GM21528 (cell line): ENCODE measurements around the gene PLD6.

Experiments
- ATAC-seq: cut with Tn5 transposase; IDR thresholded peaks from one replicate; pipeline ENCODE4 v1.9.1; 2021; ENCODE audit warnings: mild to moderate bottlenecking, moderate library complexity; ENCODE audit not compliant: unreplicated experiment, low FRiP score

Gene PLD6

GRCh38 chr17:17227608-17228520 lies 21.7 kb upstream of the PLD6 start:
- ATAC-seq, result no peak

- ATAC-seq, result no peak
These were observed 20.5 kb upstream of the PLD6 start for GRCh38 chr17:17226451-17227265.

- ATAC-seq, result no peak
These were observed 19.8 kb upstream of the PLD6 start for GRCh38 chr17:17225901-17226300.

GRCh38 chr17:17224137-17224536 lies 18.0 kb upstream of the PLD6 start:
- ATAC-seq, result no peak

- no peak for ATAC-seq
These were observed 17.6 kb upstream of the PLD6 start for GRCh38 chr17:17223736-17224135.

- ATAC-seq, result no peak
These were observed 15.2 kb upstream of the PLD6 start for GRCh38 chr17:17221329-17221728.

GRCh38 chr17:17220529-17220928 lies 14.4 kb upstream of the PLD6 start:
- no peak for ATAC-seq

GRCh38 chr17:17217995-17218394 lies 11.9 kb upstream of the PLD6 start:
- ATAC-seq, result no peak

- ATAC-seq, result no peak
These were observed 10.6 kb upstream of the PLD6 start for GRCh38 chr17:17216776-17217175.

GRCh38 chr17:17216236-17216635 lies 10.1 kb upstream of the PLD6 start:
- no peak for ATAC-seq

- no peak for ATAC-seq
These were observed 9.4 kb upstream of the PLD6 start for GRCh38 chr17:17215575-17215974.

GRCh38 chr17:17214646-17215436 lies 8.7 kb upstream of the PLD6 start:
- no peak for ATAC-seq

- no peak for ATAC-seq
These were observed 7.6 kb upstream of the PLD6 start for GRCh38 chr17:17213775-17214174.

- ATAC-seq, result no peak
These were observed 1.9 kb upstream of the PLD6 start for GRCh38 chr17:17207998-17208397.

- ATAC-seq, result no peak
These were observed 791 bp upstream of the PLD6 start for GRCh38 chr17:17206913-17207335.

- ATAC-seq, result no peak
These were observed 587 bp downstream of the PLD6 start for GRCh38 chr17:17205368-17206123.

- ATAC-seq, result no peak
These were observed 1.4 kb downstream of the PLD6 start for GRCh38 chr17:17204635-17205231.

GRCh38 chr17:17204041-17204591 lies 2.0 kb downstream of the PLD6 start:
- ATAC-seq, result no peak

GRCh38 chr17:17203173-17203730 lies 2.9 kb downstream of the PLD6 start:
- ATAC-seq, result no peak
